ENCODE measurements around the gene CPAMD8.

The CPAMD8 gene

GRCh38 chr19:16883522-16883921 lies 143.1 kb downstream of the CPAMD8 start:
- Histone ChIP-seq H3K36me3 (peaks cover 8% of the 10 kb centered on the region), H3K4me1 (no peaks in the 10 kb centered on the region), H3K27me3 (no peaks in the 10 kb centered on the region), H3K4me3 (ENCODE audit: low read depth, low read length) (no peak overlapping the region), H3K9me3 (no peaks in the 10 kb centered on the region)
- no peak for DNase-seq
- TF ChIP-seq CTCF (IDR thresholded peaks at IDR 0.05; ENCODE audit: low read depth, low read length) = no peak

GRCh38 chr19:16882146-16882545 lies 144.5 kb downstream of the CPAMD8 start:
- no peaks in the 10 kb centered on the region for H3K27me3 ChIP-seq
- TF ChIP-seq CTCF (IDR thresholded peaks at IDR 0.05; ENCODE audit: low read depth, low read length) = no peak
- no peaks in the 10 kb centered on the region for H3K9me3 ChIP-seq
- DNase-seq = no peak
- no peaks in the 10 kb centered on the region for H3K4me1 ChIP-seq
- no peak overlapping the region for H3K4me3 ChIP-seq (ENCODE audit: low read depth, low read length)
- H3K36me3 ChIP-seq = peaks cover 10% of the 10 kb centered on the region

GRCh38 chr19:16880884-16881554 lies 145.6 kb downstream of the CPAMD8 start:
- no peaks in the 10 kb centered on the region for H3K9me3 ChIP-seq
- no peaks in the 10 kb centered on the region for H3K27me3 ChIP-seq
- H3K4me3 ChIP-seq (ENCODE audit: low read depth, low read length) = no peak overlapping the region
- no peak for TF ChIP-seq CTCF (IDR thresholded peaks at IDR 0.05; ENCODE audit: low read depth, low read length)
- DNase-seq = no peak
- H3K4me1 ChIP-seq = no peaks in the 10 kb centered on the region
- peaks cover 22% of the 10 kb centered on the region for H3K36me3 ChIP-seq

- H3K36me3 ChIP-seq = peaks cover 25% of the 10 kb centered on the region
- TF ChIP-seq CTCF (IDR thresholded peaks at IDR 0.05; ENCODE audit: low read depth, low read length) = no peak
These were observed 148.2 kb downstream of the CPAMD8 start for GRCh38 chr19:16878181-16878965.

GRCh38 chr19:16877581-16877980 lies 149.0 kb downstream of the CPAMD8 start:
- Histone ChIP-seq H3K4me3 (ENCODE audit: low read depth, low read length) (no peak overlapping the region), H3K27me3 (no peaks in the 10 kb centered on the region), H3K9me3 (no peaks in the 10 kb centered on the region), H3K4me1 (no peaks in the 10 kb centered on the region), H3K36me3 (peaks cover 32% of the 10 kb centered on the region)
- no peak for TF ChIP-seq CTCF (IDR thresholded peaks at IDR 0.05; ENCODE audit: low read depth, low read length)
- no peak for DNase-seq

More at GRCh38 chr19:16878181-16878965, 148.2 kb downstream of the CPAMD8 start:
- no peaks in the 10 kb centered on the region for H3K4me1 ChIP-seq
- DNase-seq = no peak
- no peaks in the 10 kb centered on the region for H3K27me3 ChIP-seq
- H3K9me3 ChIP-seq = no peaks in the 10 kb centered on the region
- H3K4me3 ChIP-seq (ENCODE audit: low read depth, low read length) = no peak overlapping the region

- Histone ChIP-seq H3K9me3 (no peaks in the 10 kb centered on the region), H3K4me1 (no peaks in the 10 kb centered on the region), H3K27me3 (no peaks in the 10 kb centered on the region), H3K36me3 (peaks cover 32% of the 10 kb centered on the region), H3K4me3 (ENCODE audit: low read depth, low read length) (no peak overlapping the region)
- DNase-seq = no peak
- TF ChIP-seq CTCF (IDR thresholded peaks at IDR 0.05; ENCODE audit: low read depth, low read length) = no peak
These were observed 149.7 kb downstream of the CPAMD8 start for GRCh38 chr19:16876904-16877361.
